ENCODE results near the gene CNN1. TPM values are rescaled to one million over a fixed set of nuclear protein-coding genes. Genes with fewer than 3 reads are reported as not detected.

Gene CNN1
- total RNA-seq, 1 experiment from 2014 or later = 0.54 TPM

DNA sequence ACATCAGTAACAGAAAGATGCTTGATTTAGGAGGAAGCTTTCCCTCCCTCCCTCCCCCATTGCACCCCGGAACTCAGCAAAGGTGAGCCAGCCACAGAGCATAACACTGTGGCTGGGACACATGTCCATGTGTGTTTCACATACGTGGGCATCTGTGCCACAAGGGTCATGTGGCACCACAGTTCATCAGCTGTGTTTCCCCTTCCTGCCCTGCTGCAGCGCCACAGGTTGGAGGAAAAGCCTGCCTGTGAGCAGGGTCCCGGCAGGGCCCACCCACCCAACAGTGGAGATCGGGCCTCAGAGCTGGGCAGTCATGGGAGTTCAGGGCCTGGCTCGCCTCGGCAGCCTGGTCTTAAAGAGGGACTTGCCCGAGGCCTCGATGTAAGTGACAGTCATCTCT lies 36.0 kb downstream of the CNN1 start:
- no peaks in the 10 kb centered on the region for H3K4me1 Mint-ChIP-seq (ENCODE audit: low read depth, unreplicated experiment)
- no peak overlapping the region for H3K4me3 Mint-ChIP-seq (ENCODE audit: unreplicated experiment)
- H3K27me3 Mint-ChIP-seq (ENCODE audit: insufficient read depth, unreplicated experiment) = no peaks in the 10 kb centered on the region
- TF ChIP-seq, protein P1, sequence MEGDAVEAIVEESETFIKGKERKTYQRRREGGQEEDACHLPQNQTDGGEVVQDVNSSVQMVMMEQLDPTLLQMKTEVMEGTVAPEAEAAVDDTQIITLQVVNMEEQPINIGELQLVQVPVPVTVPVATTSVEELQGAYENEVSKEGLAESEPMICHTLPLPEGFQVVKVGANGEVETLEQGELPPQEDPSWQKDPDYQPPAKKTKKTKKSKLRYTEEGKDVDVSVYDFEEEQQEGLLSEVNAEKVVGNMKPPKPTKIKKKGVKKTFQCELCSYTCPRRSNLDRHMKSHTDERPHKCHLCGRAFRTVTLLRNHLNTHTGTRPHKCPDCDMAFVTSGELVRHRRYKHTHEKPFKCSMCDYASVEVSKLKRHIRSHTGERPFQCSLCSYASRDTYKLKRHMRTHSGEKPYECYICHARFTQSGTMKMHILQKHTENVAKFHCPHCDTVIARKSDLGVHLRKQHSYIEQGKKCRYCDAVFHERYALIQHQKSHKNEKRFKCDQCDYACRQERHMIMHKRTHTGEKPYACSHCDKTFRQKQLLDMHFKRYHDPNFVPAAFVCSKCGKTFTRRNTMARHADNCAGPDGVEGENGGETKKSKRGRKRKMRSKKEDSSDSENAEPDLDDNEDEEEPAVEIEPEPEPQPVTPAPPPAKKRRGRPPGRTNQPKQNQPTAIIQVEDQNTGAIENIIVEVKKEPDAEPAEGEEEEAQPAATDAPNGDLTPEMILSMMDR (IDR thresholded peaks at IDR 0.05; ENCODE audit: insufficient read depth in 1 of 2, low read depth in 1 of 2, low read length in 1 of 2, severe bottlenecking in 1 of 2, unreplicated experiment in 1 of 2) = no peak
- ChIA-PET CTCF (no interaction called here), POLR2A (no interaction called here)
- no TSS peak for BruUV-seq (replicated peaks)
- intact Hi-C loops (cut with micrococcal nuclease; ENCODE audit: unreplicated experiment) = no loop called here
- Histone ChIP-seq H3K36me3 (ENCODE audit: control insufficient read depth, insufficient read depth, low read length) (no peaks in the 10 kb centered on the region), H3K4me1 (no peaks in the 10 kb centered on the region), H3K9me3 (no peaks in the 10 kb centered on the region), H3K27me3 (replicated peaks; ENCODE audit: control insufficient read depth, insufficient read depth, low read length) (no peaks in the 10 kb centered on the region), H3K4me3 (ENCODE audit: low read depth, low read length) (no peak overlapping the region)
- no peak for DNase-seq
- no peaks in the 10 kb centered on the region for H3K36me3 Mint-ChIP-seq (ENCODE audit: insufficient read depth, unreplicated experiment)
- no peaks in the 10 kb centered on the region for H3K9me3 Mint-ChIP-seq (ENCODE audit: unreplicated experiment)
- H3K27ac Mint-ChIP-seq (ENCODE audit: unreplicated experiment) = no peak overlapping the region

DNA sequence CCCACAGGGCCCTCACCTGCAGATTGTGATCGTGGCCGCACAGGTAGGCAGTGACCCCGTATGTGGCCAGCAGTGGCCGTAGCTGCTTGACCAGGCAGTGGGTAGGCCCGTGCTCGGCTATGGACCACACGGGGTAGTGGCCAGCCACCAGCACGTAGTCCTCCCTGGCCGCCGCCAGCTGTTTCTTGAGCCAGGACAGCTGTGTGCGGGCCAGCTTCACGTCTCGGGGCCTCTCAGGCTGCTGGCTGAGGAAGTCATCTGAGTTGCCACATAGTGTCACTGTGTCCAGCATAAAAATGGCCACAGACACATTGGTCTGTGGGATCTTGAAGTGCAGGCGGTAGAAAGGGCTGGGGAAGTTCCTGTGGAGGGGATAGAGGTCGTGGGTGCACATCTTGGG lies 37.6 kb downstream of the CNN1 start:
- Histone ChIP-seq H3K27me3 (replicated peaks; ENCODE audit: control insufficient read depth, insufficient read depth, low read length) (no peaks in the 10 kb centered on the region), H3K36me3 (ENCODE audit: control insufficient read depth, insufficient read depth, low read length) (no peaks in the 10 kb centered on the region), H3K4me3 (ENCODE audit: low read depth, low read length) (no peak overlapping the region), H3K4me1 (no peaks in the 10 kb centered on the region), H3K9me3 (no peaks in the 10 kb centered on the region)
- ChIA-PET CTCF (no interaction called here), POLR2A (interaction anchor here (0.6 kb wide), 1 partner anchor 192 kb away, joined by 4 read pairs; the partner anchor contains the start of gene EPOR)
- Mint-ChIP-seq H3K27ac (ENCODE audit: unreplicated experiment) (no peak overlapping the region), H3K4me1 (ENCODE audit: low read depth, unreplicated experiment) (no peaks in the 10 kb centered on the region), H3K9me3 (ENCODE audit: unreplicated experiment) (no peaks in the 10 kb centered on the region), H3K4me3 (ENCODE audit: unreplicated experiment) (no peak overlapping the region), H3K27me3 (ENCODE audit: insufficient read depth, unreplicated experiment) (no peaks in the 10 kb centered on the region), H3K36me3 (ENCODE audit: insufficient read depth, unreplicated experiment) (no peaks in the 10 kb centered on the region)
- BruUV-seq (replicated peaks) = no TSS peak
- intact Hi-C loops (cut with micrococcal nuclease; ENCODE audit: unreplicated experiment) = no loop called here
- TF ChIP-seq, protein P1 (IDR thresholded peaks at IDR 0.05; ENCODE audit: insufficient read depth in 1 of 2, low read depth in 1 of 2, low read length in 1 of 2, severe bottlenecking in 1 of 2, unreplicated experiment in 1 of 2) = no peak
- DNase-seq = no peak

DNA sequence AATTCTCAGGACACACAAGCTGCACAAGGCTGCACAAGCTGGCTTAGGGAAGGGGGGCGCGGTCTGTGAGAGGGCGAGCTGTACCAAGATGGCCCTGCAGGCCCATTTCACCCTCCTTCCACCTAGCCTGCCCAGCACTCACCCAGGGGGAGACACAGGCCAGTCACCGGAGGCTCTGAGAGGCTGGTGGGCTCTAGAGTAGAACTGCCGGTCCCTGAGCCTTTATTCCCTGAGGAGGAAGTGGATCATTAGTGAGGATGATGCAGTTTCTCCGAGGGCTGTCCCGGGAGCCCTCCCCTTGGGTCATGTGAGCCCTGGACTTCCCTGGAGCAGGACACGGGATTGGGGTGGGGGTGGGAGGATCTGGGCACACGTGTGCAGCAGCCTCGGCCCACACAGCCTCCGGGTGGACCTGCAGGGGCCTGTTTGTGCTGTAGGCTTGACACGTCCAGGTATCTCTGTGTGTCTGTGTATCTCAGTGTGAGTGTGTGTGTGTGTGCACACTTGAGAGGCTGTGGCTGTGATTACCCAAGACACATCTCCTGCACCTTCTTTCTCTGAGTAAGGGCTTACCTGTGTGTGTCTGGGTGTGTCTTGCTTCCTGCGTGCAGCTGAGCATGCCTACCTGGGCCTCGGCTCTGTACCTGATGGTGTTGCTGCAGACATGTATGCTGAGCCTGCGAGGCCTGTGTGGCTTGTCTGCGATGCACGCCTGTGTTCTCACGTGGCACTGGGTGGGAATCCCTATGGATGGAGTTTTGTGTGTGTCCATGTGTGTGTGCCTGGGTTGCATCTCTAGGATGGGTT lies 39.0 kb downstream of the CNN1 start, which contains the start of gene ACP5:
ACP5 (minus strand) TSS at position 195 of the 807 bp plus-strand sequence. CDS start 328 bp downstream, outside the sequence.
- CTCF ChIA-PET = interaction anchor here (0.6 kb wide), 1 partner anchor 14 kb away, joined by 4 read pairs; no protein-coding TSS in a partner anchor
- no peak within 1 kb of the TSS for H3K4me3 ChIP-seq (ENCODE audit: low read depth, low read length)
- H3K27me3 ChIP-seq (replicated peaks; ENCODE audit: control insufficient read depth, insufficient read depth, low read length) = no peaks in the 10 kb centered on the region
- intact Hi-C loops (cut with micrococcal nuclease; ENCODE audit: unreplicated experiment) = no loop called here
- H3K36me3 ChIP-seq (ENCODE audit: control insufficient read depth, insufficient read depth, low read length) = no peaks in the 10 kb centered on the region
- Mint-ChIP-seq H3K4me1 (ENCODE audit: low read depth, unreplicated experiment) (no peaks in the 10 kb centered on the region), H3K9me3 (ENCODE audit: unreplicated experiment) (no peaks in the 10 kb centered on the region), H3K27ac (ENCODE audit: unreplicated experiment) (no peak within 1 kb of the TSS), H3K36me3 (ENCODE audit: insufficient read depth, unreplicated experiment) (no peaks in the 10 kb centered on the region), H3K4me3 (ENCODE audit: unreplicated experiment) (no peak within 1 kb of the TSS), H3K27me3 (ENCODE audit: insufficient read depth, unreplicated experiment) (no peaks in the 10 kb centered on the region)
- no TSS peak for BruUV-seq (replicated peaks)
- no peak for DNase-seq
- H3K4me1 ChIP-seq = no peaks in the 10 kb centered on the region
- TF ChIP-seq, protein P1 (IDR thresholded peaks at IDR 0.05; ENCODE audit: insufficient read depth in 1 of 2, low read depth in 1 of 2, low read length in 1 of 2, severe bottlenecking in 1 of 2, unreplicated experiment in 1 of 2) = no peak
- H3K9me3 ChIP-seq = no peaks in the 10 kb centered on the region
- POLR2A ChIA-PET = no interaction called here

Measured in Caco-2 (cell line).